HG02588 (cell line): Measurements from ENCODE around the gene PPOX.
A peak's percentile ranks its signal among the peaks of the same experiment; 100 is the strongest.

ENCODE experiments used
- ATAC-seq: cut with Tn5 transposase; IDR thresholded peaks from one replicate; pipeline ENCODE4 v1.9.1; 2021; ENCODE audit warnings: mild to moderate bottlenecking, moderate library complexity; ENCODE audit not compliant: unreplicated experiment

Gene PPOX

GRCh38 chr1:161153176-161153575 is 13.1 kb upstream of the PPOX start:
- ATAC-seq, result no peak

- peak; percentile 87 for ATAC-seq
Measured at GRCh38 chr1:161153682-161154337, 12.4 kb upstream of the PPOX start, which contains the start of gene UFC1. UFC1 (plus strand) TSS chr1:161153978; CDS start chr1:161153998, 20 bp downstream.

- ATAC-seq, result no peak
Measured at GRCh38 chr1:161157867-161158266, 8.4 kb upstream of the PPOX start.

GRCh38 chr1:161158316-161159010 is 7.8 kb upstream of the PPOX start:
- ATAC-seq, result peak; percentile 2

- ATAC-seq, result peak; percentile 78
Measured at GRCh38 chr1:161159087-161159912, 6.9 kb upstream of the PPOX start, which contains the start of gene USP21. USP21 (plus strand) TSS chr1:161159500; CDS start chr1:161160641, 1,141 bp downstream.

GRCh38 chr1:161159913-161160243 is 6.3 kb upstream of the PPOX start:
- peak; percentile 2 for ATAC-seq

GRCh38 chr1:161160671-161161145 is 5.5 kb upstream of the PPOX start:
- ATAC-seq, result no peak

- ATAC-seq, result no peak
Measured at GRCh38 chr1:161161652-161162051, 4.6 kb upstream of the PPOX start.

- no peak for ATAC-seq
Measured at GRCh38 chr1:161162052-161162451, 4.2 kb upstream of the PPOX start.

GRCh38 chr1:161162806-161163205 is 3.4 kb upstream of the PPOX start:
- no peak for ATAC-seq

- ATAC-seq, result no peak
Measured at GRCh38 chr1:161163793-161164192, 2.4 kb upstream of the PPOX start.

GRCh38 chr1:161164901-161165610 is 1.2 kb upstream of the PPOX start:
- ATAC-seq, result no peak

GRCh38 chr1:161166669-161167548 is 683 bp downstream of the PPOX start:
- ATAC-seq, result no peak

GRCh38 chr1:161168906-161169305 is 2.7 kb downstream of the PPOX start:
- ATAC-seq, result no peak

- ATAC-seq, result no peak
Measured at GRCh38 chr1:161171191-161171590, 5.0 kb downstream of the PPOX start.

- no peak for ATAC-seq
Measured at GRCh38 chr1:161171696-161172095, 5.5 kb downstream of the PPOX start.

- no peak for ATAC-seq
Measured at GRCh38 chr1:161172349-161172748, 6.1 kb downstream of the PPOX start.

GRCh38 chr1:161172776-161173376 is 6.7 kb downstream of the PPOX start:
- ATAC-seq, result no peak

GRCh38 chr1:161173711-161174110 is 7.5 kb downstream of the PPOX start:
- no peak for ATAC-seq
